K562 treated with DMSO at 1 percent for 24 hours (cell line): Measurements from ENCODE around the gene DAW1. TPM values are rescaled to one million over a fixed set of nuclear protein-coding genes. Genes with fewer than 3 reads are reported as not detected.

Experiments used
- total RNA-seq: library from RNA; unstranded; fragments of 300-600 nt; gene quantifications from 2 replicates; pipeline ENCODE4 v1.2.3, GENCODE V29; 2022; ENCODE audit warnings: low read depth; ENCODE audit not compliant: insufficient read depth

DAW1 gene
- not detected in 2 replicates for total RNA-seq

GRCh38 chr2:227871375-227871791, at the start of gene DAW1:
DAW1 (plus strand) TSS chr2:227871631; CDS start chr2:227871690, 59 bp downstream.

Other genes with a start within 250 kb of the DAW1 start
- not detected in 2 replicates for gene SCYGR5, start 204.8 kb upstream of the DAW1 start, total RNA-seq
- not detected in 2 replicates for gene SLC19A3, start 153.6 kb upstream of the DAW1 start, total RNA-seq
- gene SCYGR6, start 146.9 kb upstream of the DAW1 start, total RNA-seq: not detected in 2 replicates
- not detected in 2 replicates for gene SCYGR7, start 143.3 kb upstream of the DAW1 start, total RNA-seq
- gene SCYGR8, start 125.7 kb upstream of the DAW1 start, total RNA-seq: not detected in 2 replicates
- not detected in 2 replicates for gene CCL20, start 57.8 kb upstream of the DAW1 start, total RNA-seq